Measurements from ENCODE around the gene CEBPE. TPM values are rescaled to one million over a fixed set of nuclear protein-coding genes. Genes with fewer than 3 reads are reported as not detected.

Gene CEBPE
- total and polyA plus RNA-seq, 4 donors = 0.08 to 4.4 (median 0.16) TPM; not detected in 1

- no peak for TF ChIP-seq ZBTB33 (IDR thresholded peaks at IDR 0.05)
Observed at GRCh38 chr14:23137813-23138535, 18.9 kb upstream of the CEBPE start (continued).

- Histone ChIP-seq H3K9ac (ENCODE audit: low read depth in 1 of 2, low read length in 2 of 2) (no peak overlapping the region), H3K27ac (ENCODE audit: low read depth in 1 of 2, low read length in 2 of 2) (no peak overlapping the region), H3K36me3 (ENCODE audit: control insufficient read depth in 4 of 4, insufficient read depth in 3 of 4, low read depth in 1 of 4, low read length in 3 of 4) (peaks cover 0 to 2% (median 1%) of the 10 kb centered on the region in 4 donors), H3K4me1 (ENCODE audit: control insufficient read depth in 4 of 4, insufficient read depth in 4 of 4, low read length in 3 of 4) (no peaks in the 10 kb centered on the region), H3K4me3 (ENCODE audit: low read depth in 1 of 3, low read length in 3 of 3) (no peak overlapping the region), H3K9me3 (ENCODE audit: control insufficient read depth in 4 of 4, low read length in 3 of 4) (no peaks in the 10 kb centered on the region), H3K27me3 (ENCODE audit: control insufficient read depth in 4 of 4, insufficient read depth in 4 of 4, low read length in 3 of 4) (no peaks in the 10 kb centered on the region)
- DNase-seq (ENCODE audit: low spot score) = no peak
- WGBS = 86% methylated on average over 11 of the region's 11 CpGs
- TF ChIP-seq RAD21 (IDR thresholded peaks at IDR 0.05) (no peak), NR2F2 (IDR thresholded peaks at IDR 0.05) (no peak), MAX (IDR thresholded peaks at IDR 0.05) (no peak), RXRA (IDR thresholded peaks at IDR 0.05) (no peak), REST (IDR thresholded peaks at IDR 0.05) (no peak), SP1 (IDR thresholded peaks at IDR 0.05) (no peak)
Observed at GRCh38 chr14:23137192-23137812, 18.2 kb upstream of the CEBPE start.

GRCh38 chr14:23136566-23137133 is 17.6 kb upstream of the CEBPE start:
- H3K27me3 ChIP-seq (ENCODE audit: control insufficient read depth in 4 of 4, insufficient read depth in 4 of 4, low read length in 3 of 4) = no peaks in the 10 kb centered on the region
- 87% methylated on average over 16 of the region's 16 CpGs for WGBS
- peaks cover 0 to 2% (median 1%) of the 10 kb centered on the region in 4 donors for H3K36me3 ChIP-seq (ENCODE audit: control insufficient read depth in 4 of 4, insufficient read depth in 3 of 4, low read depth in 1 of 4, low read length in 3 of 4)
- H3K9me3 ChIP-seq (ENCODE audit: control insufficient read depth in 4 of 4, low read length in 3 of 4) = no peaks in the 10 kb centered on the region
- no peak overlapping the region for H3K4me3 ChIP-seq (ENCODE audit: low read depth in 1 of 3, low read length in 3 of 3)
- TF ChIP-seq YY1 (IDR thresholded peaks at IDR 0.05) (no peak), REST (IDR thresholded peaks at IDR 0.05) (no peak), EGR1 (IDR thresholded peaks at IDR 0.05; ENCODE audit: low read depth in 2 of 2) (no peak), RAD21 (IDR thresholded peaks at IDR 0.05) (no peak), HNF4G (IDR thresholded peaks at IDR 0.05) (no peak), JUND (IDR thresholded peaks at IDR 0.05) (no peak), RXRA (IDR thresholded peaks at IDR 0.05) (no peak), MAX (IDR thresholded peaks at IDR 0.05) (no peak), SP1 (IDR thresholded peaks at IDR 0.05) (no peak), TAF1 (conservative IDR thresholded peaks at IDR 0.05) (no peak), NR2F2 (IDR thresholded peaks at IDR 0.05) (no peak), FOXA1 (IDR thresholded peaks at IDR 0.05) (no peak), CTCF (IDR thresholded peaks at IDR 0.05; ENCODE audit: low read depth, low read length, missing input control) (no peak), FOXA2 (IDR thresholded peaks at IDR 0.05) (no peak)
- H3K27ac ChIP-seq (ENCODE audit: low read depth in 1 of 2, low read length in 2 of 2) = no peak overlapping the region
- no peak overlapping the region for H3K9ac ChIP-seq (ENCODE audit: low read depth in 1 of 2, low read length in 2 of 2)
- no peak for DNase-seq (ENCODE audit: low spot score)
- H3K4me1 ChIP-seq (ENCODE audit: control insufficient read depth in 4 of 4, insufficient read depth in 4 of 4, low read length in 3 of 4) = no peaks in the 10 kb centered on the region
